GM21737 (cell line): ENCODE results near the gene XRN2.
"Not testable (repeated sequence)": the region's sequence is repeated elsewhere in the genome, so short reads cannot be mapped to it uniquely, and the experiment has no call there.

Source experiments
- ATAC-seq: cut with Tn5 transposase; IDR thresholded peaks from one replicate; pipeline ENCODE4 v1.9.1; 2021; ENCODE audit warnings: mild to moderate bottlenecking, moderate library complexity; ENCODE audit not compliant: unreplicated experiment

The XRN2 gene

DNA sequence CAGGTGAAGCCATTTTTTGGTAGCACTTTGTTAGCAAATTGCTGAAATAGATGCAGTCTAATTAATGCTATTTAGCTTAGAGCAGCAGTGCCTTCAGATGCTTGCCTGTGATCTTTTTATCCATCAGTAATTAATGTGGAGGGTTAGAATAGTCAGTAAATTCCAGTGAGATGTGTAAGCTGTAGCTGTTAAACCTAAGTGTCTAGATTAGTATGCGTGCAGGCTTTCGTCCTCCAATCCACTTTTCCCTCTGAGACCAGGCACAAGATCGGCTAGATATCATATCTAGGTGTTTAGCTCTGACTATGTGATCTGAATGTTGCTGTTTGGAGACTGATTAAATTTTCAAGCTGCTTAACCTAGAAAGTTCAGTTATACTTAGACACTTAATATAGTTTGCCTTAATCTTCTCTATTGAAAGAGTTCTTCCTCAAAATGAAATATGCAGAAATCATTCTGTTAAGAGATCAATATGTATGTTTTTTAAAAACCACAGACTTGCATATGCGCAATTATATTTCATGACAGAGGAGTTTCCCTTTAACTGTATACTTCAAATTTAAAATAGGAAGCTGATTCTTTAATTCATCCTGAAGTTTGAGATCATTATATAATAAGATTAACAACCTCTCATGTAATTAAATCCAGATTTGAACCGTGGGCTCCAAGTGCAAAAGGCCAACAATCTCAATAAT, 41.2 kb downstream of the XRN2 start:
- no peak for ATAC-seq

DNA sequence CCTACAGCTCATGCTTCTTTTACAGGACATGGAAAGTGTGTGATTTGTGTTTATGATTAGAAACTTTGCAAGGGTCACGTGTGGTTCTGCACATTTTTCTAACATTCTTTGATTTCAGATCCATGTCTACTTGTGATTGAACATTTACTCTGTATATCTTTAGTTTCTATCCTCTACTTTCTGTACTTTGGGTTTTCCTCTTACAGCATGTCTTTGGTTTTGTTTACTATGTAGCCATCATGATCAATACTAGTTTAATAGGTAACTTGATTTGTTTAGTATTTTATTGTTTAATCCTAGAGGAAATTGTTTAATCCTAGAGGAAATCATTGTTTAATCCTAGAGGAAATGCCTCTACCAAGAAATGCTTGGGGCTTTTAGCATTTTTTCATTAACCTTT, 41.8 kb downstream of the XRN2 start:
- ATAC-seq: no peak

DNA sequence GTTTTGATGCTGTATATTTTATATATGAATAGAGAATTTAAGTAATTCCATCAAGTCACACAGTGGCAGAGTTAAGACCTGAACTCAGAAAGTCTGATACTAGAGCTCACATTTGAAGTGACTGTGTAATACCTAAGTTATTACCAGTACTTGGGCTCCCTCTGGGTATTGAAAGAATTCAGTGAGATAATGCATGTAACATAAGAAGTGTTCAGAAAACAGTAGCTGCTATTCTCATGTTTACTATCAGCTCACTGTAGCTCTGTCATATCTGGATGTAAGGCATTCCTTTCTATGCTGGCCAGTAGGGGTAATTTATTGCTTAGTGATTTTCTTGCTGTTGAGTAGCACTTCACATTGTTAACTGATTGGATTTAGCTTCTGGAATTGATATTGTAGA, 49.6 kb downstream of the XRN2 start:
- ATAC-seq: no peak

DNA sequence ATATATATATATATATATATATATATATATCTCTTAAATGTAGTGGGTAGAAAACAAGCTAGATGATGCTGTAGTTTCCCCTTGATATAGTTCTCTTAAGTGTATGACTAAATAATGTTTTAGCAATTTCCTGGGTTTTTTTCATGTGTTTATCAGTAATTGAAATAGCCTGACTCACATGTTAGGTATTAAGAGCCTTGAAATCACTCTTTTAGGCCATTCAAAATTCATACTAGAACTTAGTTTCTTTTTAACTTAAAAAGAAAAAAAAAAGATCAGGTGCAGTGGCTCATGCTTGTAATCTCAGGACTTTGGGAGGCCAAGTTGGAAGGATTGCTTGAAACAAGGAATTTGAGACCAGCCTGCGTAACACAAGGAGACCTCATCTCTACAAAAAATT, 50.1 kb downstream of the XRN2 start:
- ATAC-seq: no peak

DNA sequence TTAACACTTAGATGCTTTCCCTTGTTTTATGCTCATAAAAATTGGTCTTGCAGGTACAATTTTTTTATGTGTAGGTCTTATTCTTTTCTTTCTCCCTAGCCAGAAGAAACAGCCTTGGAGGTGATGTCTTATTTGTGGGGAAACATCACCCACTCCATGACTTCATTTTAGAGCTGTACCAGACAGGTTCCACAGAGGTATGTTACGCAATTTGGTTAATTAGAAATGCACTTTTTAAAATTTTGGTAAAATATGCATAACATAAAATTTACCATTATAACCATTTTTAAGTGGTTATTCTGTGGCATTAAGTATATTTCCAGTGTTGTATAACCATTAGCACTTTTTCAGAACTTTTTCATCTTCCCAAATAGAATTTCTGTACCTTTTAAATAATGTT, 52.9 kb downstream of the XRN2 start:
- ATAC-seq: no peak

DNA sequence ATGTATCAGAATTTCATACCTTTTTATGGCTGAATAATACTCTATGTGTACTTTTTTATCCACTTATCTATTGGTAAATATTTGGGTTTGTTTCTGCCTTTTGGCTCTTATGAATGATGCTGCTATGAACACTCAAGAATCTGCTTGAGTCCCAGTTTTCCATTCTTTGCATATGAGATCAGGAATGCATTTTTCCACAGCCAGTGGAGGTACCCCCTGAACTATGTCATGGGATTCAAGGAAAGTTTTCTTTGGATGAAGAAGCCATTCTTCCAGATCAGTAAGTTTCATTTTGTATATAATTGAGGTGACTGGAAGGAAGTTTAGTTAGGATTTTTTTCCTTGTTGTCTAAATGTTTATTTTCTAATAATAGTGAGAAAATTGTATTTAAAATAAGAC, 53.3 kb downstream of the XRN2 start:
- ATAC-seq: no peak

DNA sequence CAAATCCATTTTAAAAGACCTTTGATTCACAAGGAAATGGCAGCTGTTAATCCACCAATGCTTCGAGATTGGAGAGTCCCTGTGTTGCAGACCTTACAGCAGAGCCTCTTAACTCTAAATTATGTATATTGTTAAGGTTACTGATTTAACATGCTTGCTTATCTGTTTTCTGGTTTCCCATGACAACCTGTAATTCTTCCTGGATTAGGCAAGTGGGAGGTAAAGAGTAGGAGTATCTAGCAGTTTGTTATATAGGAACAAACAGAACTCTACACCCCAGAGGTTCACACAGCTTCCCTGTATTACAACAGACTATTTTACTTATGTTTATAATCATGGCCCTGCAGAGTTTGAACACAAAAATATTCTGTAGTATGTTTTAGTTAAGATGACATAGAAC, 54.7 kb downstream of the XRN2 start:
- ATAC-seq: no peak

DNA sequence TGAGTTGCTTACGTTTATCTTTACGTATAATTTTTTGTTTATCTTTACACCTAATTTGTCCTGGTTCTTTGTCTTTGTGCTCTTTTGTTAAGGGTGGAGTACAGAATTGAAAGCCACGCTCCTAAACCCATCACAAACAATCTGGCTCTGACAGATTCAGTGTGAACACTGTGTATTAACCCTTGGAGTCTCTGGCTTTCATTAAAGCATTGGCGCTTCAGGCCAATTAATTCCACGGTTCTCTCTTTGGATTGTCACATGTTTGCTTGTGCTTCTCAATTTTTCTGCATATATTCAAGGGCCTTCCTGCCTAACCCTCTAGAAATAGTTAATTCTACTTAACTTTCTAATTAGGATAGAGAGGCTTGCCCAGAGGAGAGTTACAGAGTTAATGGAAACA, 55.6 kb downstream of the XRN2 start:
- no peak for ATAC-seq

DNA sequence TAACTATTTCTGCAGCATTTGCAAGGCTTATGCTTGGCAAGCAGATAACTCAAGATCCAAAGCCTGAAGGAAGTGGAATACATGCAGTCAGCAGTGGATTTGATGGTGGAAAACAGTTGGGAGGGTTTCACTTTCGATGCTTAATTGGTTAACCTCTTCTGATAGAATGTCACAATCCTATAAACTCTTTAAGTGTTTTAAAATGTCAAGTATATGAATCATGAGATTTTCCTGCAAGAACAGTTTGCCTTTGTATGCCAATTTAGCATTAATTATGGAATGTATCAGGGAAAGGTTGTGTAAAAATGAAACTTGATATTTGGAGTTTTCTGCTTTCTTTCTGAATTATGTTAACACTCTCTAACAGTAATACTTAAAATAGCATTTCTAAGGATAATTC, 57.6 kb downstream of the XRN2 start:
- no peak for ATAC-seq

DNA sequence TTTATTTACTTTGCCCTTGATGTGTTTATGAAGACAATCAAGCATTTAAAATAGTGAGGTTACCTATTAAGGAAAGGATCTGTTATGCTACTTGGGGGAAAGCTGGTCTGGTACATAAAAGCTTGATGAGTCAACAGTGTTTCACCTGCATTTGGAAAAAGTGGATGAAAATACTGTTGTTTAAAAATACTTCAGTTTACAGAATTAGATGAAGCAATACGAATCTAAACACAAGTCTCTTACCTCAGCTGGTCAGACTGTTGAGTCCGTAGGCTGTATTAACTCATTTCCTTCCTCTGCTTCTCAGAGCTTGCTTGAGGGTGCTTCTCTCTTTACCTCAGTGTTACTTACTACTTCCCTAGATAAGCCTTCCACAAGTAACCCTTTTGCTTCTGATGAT, 58.1 kb downstream of the XRN2 start:
- ATAC-seq: no peak

DNA sequence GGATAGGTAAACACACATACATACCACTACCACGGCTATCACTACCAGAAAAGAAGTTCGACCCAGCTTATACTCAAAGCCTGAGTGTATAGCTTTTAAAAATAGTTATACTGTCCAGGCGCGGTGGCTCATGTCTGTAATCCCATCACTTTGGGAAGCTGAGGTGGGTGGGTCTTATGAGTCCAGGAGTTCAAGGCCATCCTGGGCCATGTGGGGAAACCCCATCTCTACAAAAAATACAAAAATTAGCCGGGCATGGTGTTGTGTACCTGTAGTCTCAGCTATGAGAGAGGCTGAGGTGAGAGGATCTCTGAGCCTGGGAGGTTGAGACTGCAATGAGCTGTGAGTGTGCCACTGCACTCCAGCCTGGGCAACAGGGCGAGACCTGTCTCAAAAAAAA, 61.3 kb downstream of the XRN2 start:
- ATAC-seq: no peak

DNA sequence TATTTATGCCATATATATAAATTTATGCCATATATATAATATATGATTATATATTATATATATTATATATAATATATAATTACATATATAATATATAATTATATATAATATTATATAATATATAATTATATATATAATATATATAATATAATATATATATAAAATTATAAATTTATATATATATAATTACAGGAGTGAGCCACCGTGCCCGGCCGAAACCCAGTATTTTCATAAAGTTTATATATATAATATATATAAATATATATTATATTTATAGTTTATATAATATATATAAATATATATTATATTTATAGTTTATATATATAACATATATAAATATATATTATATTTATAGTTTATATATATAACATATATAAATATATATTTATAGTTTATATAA, 62.6 kb downstream of the XRN2 start:
- no peak for ATAC-seq

DNA sequence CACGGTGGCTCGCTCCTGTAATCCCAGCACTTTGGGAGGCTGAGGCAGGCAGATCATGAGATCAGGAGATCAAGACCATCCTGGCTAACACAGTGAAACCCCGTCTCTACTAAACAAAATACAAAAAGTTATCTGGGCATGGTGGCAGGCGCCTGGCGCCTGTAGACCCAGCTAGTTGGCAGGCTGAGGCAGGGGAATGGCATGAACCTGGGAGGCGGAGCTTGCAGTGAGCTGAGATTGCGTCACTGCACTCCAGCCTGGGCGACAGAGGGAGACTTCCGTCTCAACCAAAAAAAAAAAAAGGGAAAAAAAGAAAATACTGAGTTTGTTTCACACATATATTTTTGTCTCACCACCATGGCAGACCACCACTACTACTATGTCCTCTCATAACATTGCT, 63.1 kb downstream of the XRN2 start:
- ATAC-seq: not testable (repeated sequence)

DNA sequence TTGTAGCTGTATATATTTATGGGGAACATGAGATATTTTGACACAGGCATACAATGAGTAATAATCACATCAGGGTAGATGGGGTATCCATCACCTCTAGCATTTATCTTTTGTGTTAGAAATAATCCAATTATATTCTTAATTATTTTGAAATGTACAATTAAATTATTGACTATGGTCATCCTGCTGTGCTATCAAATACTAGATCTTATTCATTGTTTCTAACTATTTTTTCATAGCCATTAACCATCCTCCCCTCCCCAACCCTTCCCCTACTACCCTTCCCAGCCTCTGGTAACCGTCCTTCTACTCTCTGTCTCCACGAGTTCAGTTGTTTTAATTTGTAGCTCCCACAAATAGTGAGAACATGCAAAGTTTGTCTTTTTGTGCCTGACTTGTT, 65.7 kb downstream of the XRN2 start:
- no peak for ATAC-seq

DNA sequence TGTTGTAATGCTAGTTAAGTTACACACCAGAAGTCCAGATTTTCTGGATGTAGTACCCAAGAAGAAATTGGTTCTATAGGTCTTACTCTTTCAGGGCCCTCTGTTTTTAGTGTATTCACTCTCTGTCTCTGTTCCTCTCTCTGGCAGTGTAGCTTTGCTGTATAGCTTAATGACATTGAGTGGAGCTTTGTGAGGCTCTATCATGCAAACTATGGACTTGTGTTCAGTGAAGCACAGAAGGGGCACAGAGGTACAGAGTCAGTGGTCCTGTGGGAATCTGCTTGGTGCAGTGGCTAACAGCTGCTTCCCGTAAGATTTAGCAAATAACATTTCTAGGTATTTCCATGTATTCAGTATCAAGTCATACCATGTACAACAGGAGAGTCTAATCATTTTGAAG, 68.1 kb downstream of the XRN2 start:
- no peak for ATAC-seq

DNA sequence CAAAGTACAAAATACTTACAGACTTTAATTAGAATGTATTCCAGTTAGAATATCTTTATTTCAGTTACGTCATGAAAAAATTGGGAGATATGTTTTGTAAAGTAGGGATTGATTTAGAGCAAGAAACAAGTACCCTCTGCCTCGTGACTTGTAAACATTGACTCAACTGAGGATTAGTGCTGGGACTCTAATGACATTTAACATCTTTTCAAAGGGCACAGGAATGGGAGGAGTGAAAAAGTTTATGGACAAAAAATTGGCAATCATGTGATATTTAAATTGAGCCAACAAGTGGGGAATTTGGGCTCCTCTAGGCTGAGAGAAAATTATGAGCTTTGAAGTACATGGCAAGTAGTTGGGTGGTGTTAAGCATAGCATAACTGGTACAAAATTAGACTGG, 68.9 kb downstream of the XRN2 start:
- no peak for ATAC-seq

DNA sequence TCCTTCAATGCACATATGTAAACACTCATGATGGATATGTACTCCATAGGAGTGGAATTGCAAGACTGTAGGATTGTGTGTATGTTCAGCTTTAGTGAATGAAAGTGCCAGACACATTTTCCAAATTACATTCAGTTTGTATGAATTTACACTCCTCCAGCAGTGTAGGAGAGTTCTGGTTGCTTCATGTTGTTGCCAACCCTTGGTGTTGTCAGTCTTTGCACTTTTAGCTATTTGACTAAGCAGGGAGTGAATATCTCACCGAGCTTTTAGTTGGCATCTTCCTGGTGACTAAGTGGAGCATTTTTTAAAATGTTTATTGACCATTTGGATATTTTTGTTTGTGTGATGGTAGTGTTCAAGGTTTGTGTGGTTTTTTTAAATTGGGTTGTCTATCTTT, 70.3 kb downstream of the XRN2 start:
- no peak for ATAC-seq

DNA sequence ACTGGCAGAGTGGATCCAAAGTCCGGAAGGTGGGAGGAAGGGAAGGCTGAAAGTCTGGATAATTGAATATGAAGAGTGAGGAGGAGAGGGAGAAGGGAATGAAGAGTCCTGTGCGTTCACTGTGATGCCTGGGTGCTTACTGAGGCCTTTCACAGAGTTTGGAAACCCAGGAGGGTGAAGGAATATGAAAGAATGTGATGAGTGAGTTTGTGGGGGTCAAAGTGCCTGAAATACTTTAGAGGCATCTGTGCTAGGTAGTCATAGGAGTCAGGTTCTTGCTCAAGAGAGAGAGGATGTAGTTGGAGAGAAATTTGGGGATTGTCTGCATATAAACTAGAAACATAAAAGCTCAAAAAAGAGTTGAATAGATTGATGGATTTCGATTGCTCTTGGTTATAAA, 73.5 kb downstream of the XRN2 start:
- ATAC-seq: no peak

DNA sequence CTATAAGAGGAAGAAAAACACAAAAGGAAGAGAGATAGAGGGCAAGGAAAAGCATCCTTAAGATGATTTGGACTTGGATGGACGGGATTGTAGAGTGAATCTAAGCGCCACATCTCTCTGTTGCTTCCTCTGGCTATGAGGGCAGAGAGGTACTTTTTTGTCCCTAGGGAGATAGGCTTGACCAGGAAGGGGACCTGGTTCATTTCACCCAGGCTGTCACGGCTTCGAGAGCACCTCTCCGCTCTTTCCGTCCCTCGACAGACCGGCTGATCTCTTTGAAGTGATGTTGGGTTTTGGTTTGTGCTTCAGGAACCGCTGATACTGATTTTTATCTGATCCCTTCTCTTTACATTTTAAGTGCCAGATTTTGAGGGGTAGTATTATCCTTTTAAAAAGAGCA, 74.6 kb downstream of the XRN2 start:
- ATAC-seq: no peak

DNA sequence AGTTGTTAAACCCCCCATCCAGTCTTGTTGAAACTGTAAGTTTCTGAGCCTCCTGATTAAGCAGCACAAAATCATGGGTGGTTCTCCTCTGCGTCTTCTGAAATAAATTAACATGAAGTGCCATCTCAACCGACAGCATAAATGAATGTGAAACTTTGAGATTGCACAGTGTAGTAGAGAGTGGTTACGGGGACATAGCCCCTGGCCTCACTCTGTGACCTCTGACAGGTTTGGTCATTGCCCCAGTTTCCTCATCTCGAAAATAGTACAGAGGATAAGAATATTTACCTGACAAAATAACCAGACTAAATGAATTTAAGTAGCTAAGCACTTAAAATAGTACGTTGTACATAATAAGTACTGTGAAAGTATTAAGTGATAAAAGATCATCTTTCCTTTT, 75.1 kb downstream of the XRN2 start:
- ATAC-seq: no peak

DNA sequence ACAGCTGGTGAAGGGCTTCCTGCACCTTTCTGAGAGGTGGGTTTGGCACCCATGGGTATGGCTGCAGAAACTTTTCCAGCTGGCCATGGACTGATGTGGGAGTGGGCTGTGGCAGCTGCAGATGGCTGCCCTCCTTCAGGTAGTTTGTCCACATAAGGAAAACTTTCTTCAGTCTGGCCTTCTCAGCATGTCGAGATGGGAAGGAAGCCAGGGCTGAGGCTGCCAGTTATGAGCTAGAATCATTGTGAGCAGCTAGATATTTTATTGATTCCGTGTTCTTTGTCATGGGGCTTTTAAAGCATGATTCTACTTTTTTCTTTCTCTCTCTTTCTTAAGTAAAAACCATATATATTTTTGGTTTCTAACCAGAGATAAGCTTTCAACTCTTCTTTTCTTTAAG, 77.6 kb downstream of the XRN2 start:
- no peak for ATAC-seq

DNA sequence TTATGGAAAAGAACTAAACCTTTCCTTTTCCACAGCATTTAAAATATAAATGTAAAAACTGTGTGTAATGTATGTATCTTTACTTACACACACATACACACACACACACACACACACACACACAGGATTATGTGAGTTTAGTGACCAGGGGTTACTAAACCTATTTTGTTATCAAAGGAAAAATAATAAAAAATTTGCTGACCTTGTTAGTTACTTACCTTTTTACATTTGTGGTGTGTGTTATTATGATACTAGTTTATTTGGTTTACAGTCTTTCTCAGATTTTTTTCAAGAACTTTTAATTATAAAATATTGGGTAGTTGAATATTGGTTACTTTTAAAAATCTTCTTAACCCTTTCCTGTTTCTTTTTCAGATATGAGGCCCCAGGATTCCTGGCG, 78.5 kb downstream of the XRN2 start:
- no peak for ATAC-seq

DNA sequence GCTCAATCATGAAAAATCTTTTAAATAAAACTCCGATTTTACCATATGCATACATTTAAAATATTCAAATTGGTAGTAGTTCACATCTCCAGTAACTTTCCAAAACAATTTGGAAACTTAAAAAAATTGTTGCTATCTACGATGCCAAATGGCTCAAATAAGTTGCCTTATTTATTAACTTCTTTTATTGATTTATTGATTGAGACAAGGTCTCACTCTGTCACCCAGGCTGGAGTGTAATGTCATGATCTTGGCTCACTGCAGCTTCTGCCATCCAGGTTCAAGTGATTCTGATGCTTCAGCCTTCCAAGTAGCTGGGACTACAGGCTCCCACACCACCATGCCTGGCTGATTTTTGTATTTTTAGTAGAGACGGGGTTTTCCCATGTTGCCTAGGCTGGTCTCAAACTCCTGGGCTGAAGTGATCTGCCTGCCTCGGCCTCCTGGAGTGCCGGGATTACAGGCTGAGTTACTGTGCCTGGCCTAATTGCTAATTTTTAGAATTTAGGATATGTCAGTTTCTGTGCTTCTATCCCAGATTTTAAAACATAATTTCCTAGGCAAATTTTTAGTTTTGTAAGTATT, 81.3 kb downstream of the XRN2 start:
- ATAC-seq: no peak
